ENCODE measurements around the gene CLDN14.

GRCh38 chr21:36509973-36510664 lies 30.2 kb upstream of the CLDN14 start:
- no peak for TF ChIP-seq ZNF331 (CRISPR knock-in tag; IDR thresholded peaks at IDR 0.05; ENCODE audit: low read depth)
- no peak for TF ChIP-seq EZH2 (IDR thresholded peaks at IDR 0.05; ENCODE audit: low read depth, unreplicated experiment)
- no peak for TF ChIP-seq CTCF (conservative IDR thresholded peaks at IDR 0.05; ENCODE audit: low read depth in 2 of 2)
- no peak for TF ChIP-seq POLR2AphosphoS5 (IDR thresholded peaks at IDR 0.05; ENCODE audit: low read depth)
- no peak for TF ChIP-seq CREB1 (CRISPR knock-in tag; IDR thresholded peaks at IDR 0.05; ENCODE audit: low read depth)
- TF ChIP-seq EZH2phosphoT487 (IDR thresholded peaks at IDR 0.05; ENCODE audit: unreplicated experiment), result no peak
- no peak for TF ChIP-seq REST (IDR thresholded peaks at IDR 0.05; ENCODE audit: unreplicated experiment)
- no peak for TF ChIP-seq JUNB (IDR thresholded peaks at IDR 0.05; ENCODE audit: unreplicated experiment)
- TF ChIP-seq ZNF114 (CRISPR knock-in tag; IDR thresholded peaks at IDR 0.05), result no peak
- no peak for TF ChIP-seq ETS1 (IDR thresholded peaks at IDR 0.05)
- no peak for TF ChIP-seq ZNF462 (CRISPR knock-in tag; IDR thresholded peaks at IDR 0.05)
- no peak for TF ChIP-seq STAT1 (IDR thresholded peaks at IDR 0.05; ENCODE audit: unreplicated experiment)
